ENCODE data around the gene ARFGAP2.
"Not testable (repeated sequence)": the region's sequence is repeated elsewhere in the genome, so short reads cannot be mapped to it uniquely, and the experiment has no call there.

The ARFGAP2 gene

DNA sequence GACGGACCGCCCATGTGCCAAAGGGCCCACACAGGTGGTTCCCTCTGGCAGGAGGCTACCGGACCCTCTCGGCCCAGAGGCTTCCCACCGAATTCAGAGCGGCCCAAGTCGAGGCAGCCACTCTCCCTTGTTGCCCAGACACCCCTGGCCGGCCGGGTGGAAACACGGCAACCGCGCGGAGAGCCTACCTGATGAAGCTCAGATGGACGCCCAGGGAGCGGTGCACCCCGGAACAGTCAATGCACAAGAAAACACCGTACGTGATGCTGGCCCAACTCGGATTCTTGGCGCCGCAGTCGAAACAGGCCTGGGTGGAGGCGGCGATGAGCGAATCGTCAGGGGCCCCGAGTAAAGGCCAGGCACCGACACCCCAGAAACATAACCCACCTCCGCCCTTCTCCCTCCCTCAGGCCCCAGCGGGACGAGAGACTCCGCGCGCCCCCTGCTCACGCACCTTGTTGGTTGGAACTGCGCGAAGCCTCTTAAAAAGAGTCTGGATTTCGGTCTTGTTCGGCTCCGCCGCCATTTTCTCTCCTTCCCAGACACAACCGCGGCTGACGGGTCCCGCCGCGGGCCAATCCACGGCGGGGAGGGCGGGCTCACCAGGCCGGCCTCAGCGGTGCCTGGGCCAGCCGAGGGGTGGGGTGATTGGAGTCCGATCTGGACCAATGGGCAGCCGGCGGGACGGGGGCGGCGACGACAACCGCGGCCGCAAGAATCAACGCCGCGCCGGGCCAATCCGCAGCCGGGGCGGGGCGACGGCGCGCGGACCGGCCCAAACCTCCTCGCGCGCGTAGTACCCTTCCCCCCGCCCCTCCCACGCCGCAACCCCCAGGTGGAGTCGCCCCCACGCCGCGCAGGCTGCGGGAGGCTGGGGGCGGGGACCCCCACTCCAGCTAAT is at the start of gene ARFGAP2:
Gene ARFGAP2, minus strand, starts transcription at position 552 of the 901 bp plus-strand sequence. Its CDS starts 26 bp downstream, at position 526.
- DNase-seq (ENCODE audit: low read depth in 2 of 2): peak; percentile 91 to 97

DNA sequence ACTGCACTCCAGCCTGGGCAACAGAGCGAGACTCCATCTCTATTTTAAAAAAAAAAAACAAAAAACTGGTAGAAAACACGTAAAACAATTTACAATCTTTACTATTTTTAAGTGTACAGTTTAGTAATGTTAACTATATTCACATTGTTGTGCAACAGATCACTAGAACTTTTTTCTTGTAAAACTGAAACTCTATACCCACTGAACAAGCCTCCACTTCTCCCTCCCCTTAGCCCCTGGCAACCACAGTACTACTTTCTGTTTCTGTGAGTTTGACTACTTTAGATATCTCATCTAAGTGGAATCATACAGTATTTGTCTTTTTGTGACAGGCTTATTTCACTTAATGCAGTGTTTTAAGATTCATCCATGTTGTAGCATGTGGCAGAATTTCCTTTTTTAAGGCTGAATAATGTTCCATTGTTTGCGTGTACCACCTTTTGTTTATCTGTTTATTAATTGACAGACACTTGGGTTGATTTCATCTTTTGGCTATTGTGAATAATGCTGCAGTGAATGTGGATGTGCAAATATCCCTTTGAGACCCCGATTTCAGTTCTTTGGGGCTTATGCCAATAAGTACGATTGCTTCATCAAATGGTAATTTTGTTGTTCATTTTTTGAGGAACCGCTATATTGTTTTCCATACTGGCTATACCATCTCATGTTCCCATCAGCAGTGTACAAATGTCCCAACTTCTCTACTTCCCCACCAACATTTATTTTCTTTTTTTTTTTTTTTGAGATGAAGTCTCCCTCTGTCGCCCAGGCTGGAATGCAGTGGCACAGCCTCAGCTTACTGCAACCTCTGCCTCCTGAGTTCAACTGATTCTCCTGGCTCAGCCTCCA is 49.1 kb upstream of the ARFGAP2 start:
- no peak for DNase-seq (ENCODE audit: low read depth in 2 of 2)

- no peak for DNase-seq (ENCODE audit: low read depth in 2 of 2)
These were observed 46.0 kb upstream of the ARFGAP2 start for GRCh38 chr11:47222696-47223095.

DNA sequence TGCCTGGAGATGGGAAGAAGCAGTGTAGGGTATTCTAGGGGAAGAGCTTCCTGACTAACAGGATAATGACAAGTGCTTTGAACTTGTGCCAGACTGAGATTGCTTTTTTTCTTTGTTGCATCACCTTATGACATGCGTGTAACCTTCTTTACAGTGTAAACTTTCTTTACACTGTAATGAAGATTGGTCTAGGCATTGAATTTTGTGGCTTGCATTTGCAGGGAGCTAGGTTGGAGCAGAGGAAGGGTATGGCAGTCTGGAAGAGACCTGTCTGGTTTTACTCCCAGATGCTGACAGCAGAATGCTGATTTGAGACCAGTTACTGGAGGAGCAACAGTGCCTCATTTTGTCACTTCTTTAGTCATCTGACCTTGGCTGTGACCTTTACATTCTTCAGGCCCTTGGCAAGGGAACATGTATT is 43.7 kb upstream of the ARFGAP2 start:
- no peak for DNase-seq (ENCODE audit: low read depth in 2 of 2)

- DNase-seq (ENCODE audit: low read depth in 2 of 2): peak; percentile 55 to 69
These were observed 39.6 kb upstream of the ARFGAP2 start for GRCh38 chr11:47216121-47216798.

- peak in 1 of 2 donors; percentile 24 for DNase-seq (ENCODE audit: low read depth in 2 of 2)
These were observed 38.8 kb upstream of the ARFGAP2 start for GRCh38 chr11:47215366-47215910.

GRCh38 chr11:47213950-47214565 is 37.4 kb upstream of the ARFGAP2 start:
- DNase-seq (ENCODE audit: low read depth in 2 of 2): peak; percentile 70 to 76

GRCh38 chr11:47212938-47213337 is 36.3 kb upstream of the ARFGAP2 start:
- DNase-seq (ENCODE audit: low read depth in 2 of 2): no peak

DNA sequence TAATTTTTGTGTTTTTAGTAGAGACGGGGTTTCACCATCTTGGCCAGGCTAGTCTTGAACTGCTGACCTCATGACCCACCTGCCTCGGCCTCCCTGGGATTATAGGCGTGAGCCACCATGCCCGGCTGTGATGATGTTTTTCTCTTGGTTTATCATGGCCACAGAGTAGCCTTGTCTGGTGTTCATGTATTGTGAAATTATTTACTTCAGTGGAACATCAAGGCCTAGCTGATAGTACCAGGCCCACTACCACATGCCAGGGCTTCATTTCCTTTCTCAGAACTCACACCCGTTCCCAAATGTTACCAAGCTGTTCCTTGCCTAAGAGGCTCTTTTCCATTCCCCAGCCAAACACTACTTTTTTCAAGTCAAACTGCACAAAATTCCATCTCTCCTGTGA is 31.9 kb upstream of the ARFGAP2 start:
- DNase-seq (ENCODE audit: low read depth in 2 of 2): no peak

DNA sequence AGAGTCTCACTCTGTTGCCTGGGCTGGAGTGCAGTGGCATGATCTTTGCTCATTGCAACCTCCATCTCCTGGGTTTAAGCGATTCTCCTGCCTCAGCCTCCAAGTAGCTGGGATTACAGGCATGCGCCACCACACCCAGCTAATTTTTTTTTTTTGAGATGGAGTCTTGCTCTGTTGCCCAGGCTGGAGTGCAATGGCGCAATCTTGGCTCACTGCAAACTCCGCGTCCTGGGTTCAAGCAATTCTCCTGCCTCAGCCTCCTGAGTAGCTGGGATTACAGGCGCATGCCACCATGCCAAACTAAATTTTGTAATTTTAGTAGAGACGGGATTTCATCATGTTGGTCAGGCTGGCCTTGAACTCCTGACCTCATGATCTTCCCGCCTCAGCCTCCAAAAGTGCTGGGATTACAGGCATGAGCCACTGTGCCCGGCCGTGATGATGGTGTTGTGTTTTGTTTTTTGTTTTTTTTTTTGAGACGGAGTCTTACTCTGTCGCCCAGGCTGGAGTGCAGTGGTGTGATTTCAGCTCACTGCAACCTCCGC is 31.4 kb upstream of the ARFGAP2 start:
- not testable (repeated sequence) for DNase-seq (ENCODE audit: low read depth in 2 of 2)

DNA sequence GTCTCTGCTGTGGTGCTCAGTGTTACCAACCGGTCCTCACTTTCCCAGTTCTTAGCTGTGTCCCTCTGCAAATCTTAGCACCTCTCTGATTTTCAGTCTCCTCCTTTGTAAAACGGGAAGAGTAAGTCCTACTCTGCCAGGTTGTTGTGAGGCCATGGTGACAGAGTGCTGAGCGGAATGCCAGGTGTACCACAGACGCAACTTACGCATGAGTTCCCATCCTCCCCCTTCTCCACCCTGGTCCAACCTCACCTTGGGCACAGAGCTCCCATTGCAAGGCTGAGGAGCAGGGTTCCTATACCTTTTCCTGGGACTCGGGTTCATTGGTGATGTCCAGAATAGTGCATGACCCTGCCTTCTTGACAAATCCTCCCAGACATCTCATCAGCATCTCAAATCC is 30.8 kb upstream of the ARFGAP2 start:
- no peak for DNase-seq (ENCODE audit: low read depth in 2 of 2)

GRCh38 chr11:47206577-47206976 is 29.9 kb upstream of the ARFGAP2 start:
- DNase-seq (ENCODE audit: low read depth in 2 of 2): not testable (repeated sequence)

DNA sequence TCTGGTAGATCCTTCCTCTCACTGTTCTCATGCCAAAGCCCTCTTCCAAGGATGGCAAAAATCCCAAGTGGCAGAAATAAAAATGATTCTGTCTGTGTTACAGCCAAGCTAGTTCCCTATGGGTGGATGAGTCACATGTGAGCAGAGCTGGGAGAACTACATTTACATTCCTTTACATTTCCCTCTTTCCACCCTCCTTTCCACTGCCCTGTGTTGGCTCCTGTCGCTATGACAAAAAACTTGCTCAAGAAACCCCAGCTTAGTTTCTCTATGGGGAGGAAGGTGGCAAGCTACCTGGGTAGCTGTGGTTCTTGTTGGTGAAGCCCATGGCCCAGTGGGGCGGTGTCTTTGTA is 27.9 kb upstream of the ARFGAP2 start:
- DNase-seq (ENCODE audit: low read depth in 2 of 2): no peak

GRCh38 chr11:47202576-47202975 is 25.9 kb upstream of the ARFGAP2 start:
- no peak for DNase-seq (ENCODE audit: low read depth in 2 of 2)

DNA sequence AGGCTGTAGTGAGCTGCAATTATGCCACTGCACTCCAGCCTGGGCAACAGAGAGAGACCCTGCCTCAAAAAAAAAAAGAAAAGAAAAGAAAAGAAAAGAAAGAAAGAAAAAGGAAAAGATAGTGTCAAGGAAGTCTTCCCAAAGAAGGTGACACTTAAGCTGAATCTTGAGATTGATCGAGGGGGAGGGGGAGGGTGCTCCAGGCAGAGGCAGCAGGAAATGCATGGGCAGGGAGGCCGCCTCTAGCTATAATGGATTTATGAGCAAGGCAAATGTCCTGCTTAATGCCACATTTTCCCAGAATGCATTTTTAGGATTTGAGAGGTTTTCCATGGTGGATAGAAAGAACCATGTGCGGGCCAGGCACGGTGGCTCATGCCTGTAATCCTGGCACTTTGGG is 24.3 kb upstream of the ARFGAP2 start:
- DNase-seq (ENCODE audit: low read depth in 2 of 2): no peak

GRCh38 chr11:47198161-47198560 is 21.5 kb upstream of the ARFGAP2 start:
- DNase-seq (ENCODE audit: low read depth in 2 of 2): not testable (repeated sequence)

DNA sequence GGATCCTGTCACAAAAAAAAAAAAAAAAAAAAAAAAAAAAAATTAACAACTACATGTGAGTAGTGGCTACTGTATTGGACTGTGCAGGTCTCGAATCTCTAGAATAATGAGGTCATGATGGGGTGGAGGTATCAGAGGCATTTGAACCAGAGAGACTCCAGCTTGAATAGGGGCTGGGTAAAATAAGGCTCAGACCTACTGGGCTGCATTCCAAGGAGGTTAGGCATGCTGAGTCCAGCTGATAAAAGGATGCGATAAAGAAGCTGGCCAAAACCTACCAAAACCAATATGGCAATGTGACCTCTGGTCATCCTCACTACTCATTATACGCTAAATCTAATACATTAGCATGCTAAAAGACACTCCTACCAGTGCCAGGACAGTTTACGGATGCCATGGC is 15.4 kb upstream of the ARFGAP2 start:
- DNase-seq (ENCODE audit: low read depth in 2 of 2): no peak

GRCh38 chr11:47191137-47191536 is 14.5 kb upstream of the ARFGAP2 start:
- DNase-seq (ENCODE audit: low read depth in 2 of 2): not testable (repeated sequence)

DNA sequence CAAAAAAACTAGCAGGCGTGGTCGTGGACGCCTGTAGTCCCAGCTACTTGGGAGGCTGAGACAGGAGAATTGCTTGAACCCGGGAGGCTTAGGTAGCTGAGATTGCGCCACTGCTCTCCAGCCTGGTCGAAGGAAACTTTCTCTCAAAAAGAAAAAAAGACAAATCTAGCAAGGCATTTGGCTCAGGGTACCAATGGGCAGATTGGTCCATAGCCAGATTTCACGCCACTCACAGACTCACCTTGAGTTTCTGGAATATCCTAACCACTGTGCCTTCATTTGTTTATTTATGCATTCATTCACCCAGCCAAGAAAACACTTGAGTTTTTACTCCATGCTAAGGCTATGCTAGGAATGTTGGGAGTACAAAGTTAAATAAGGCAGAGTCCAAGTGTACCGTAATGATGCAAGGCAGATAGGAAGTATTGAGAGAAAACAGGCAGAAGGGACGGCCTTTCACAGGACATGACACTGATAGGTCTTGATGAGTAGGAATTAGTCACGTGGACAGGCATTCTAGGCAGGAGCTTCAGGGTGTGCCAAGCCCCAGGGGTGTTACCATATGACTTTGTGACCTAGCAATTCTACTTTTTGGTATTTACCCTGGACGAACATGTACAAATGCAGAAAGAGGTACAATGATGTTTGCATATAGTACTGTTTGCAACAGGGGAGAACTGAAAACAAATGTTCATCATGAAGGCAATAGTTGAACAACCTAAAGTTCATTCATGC is 12.6 kb upstream of the ARFGAP2 start:
- no peak for DNase-seq (ENCODE audit: low read depth in 2 of 2)

GRCh38 chr11:47188259-47188658 is 11.6 kb upstream of the ARFGAP2 start:
- DNase-seq (ENCODE audit: low read depth in 2 of 2): no peak

All from stimulated activated CD8-positive, alpha-beta memory T cell treated with anti-CD3 and anti-CD28 coated beads, Interleukin-7, amount 100 ng/mL, for 4 hours (primary cell).